Transverse colon (tissue), 4 donors: ENCODE data around the gene SCAPER.

ENCODE experiments used
- CTCF ChIP-seq, 5 experiments: fragments of 200-600 bp in 3 of 5; fragments of 450-650 bp in 2 of 5; sonication (generic) in 3 of 5; IDR thresholded peaks; 1 replicate in 2 of 5; 2 replicates in 3 of 5; pipeline ENCODE4 v1.5.1; 2016 to 2017; ENCODE audit warnings: antibody characterized with exemption in 5 of 5, inconsistent platforms in 3 of 5, mild to moderate bottlenecking in 2 of 5, moderate library complexity in 1 of 5
- POLR2A ChIP-seq: fragments of 450-650 bp; IDR thresholded peaks from one replicate; pipeline ENCODE4 v1.6.1; 2016; ENCODE audit warnings: antibody characterized with exemption, mild to moderate bottlenecking, moderate library complexity
- POLR2AphosphoS5 ChIP-seq, 3 donors: sonication (generic); formaldehyde crosslinking; IDR thresholded peaks; one replicate each; pipeline ENCODE4 v1.6.1; 2016; ENCODE audit warnings: antibody characterized with exemption in 3 of 3

- TF ChIP-seq POLR2A: no peak
- no peak for TF ChIP-seq CTCF (IDR thresholded peaks at IDR 0.05)
- no peak for TF ChIP-seq POLR2AphosphoS5 (IDR thresholded peaks at IDR 0.05)
Measured at GRCh38 chr15:76553564-76553963, 351.6 kb downstream of the SCAPER start.
